Astrocyte (in vitro differentiated cells and primary cell): ENCODE data around the gene NRG3. TPM values are rescaled to one million over a fixed set of nuclear protein-coding genes. Genes with fewer than 3 reads are reported as not detected.

Experiments
- DNase-seq: peaks from one replicate; pipeline ENCODE4 v3.0.0-alpha.2; 2010; ENCODE audit warnings: low read depth
- FAIRE-seq: peaks from 2 replicates; lab custom pipeline; 2011; peaks lifted over from hg19 to GRCh38; lab: Jason Lieb, UNC
- H2AFZ ChIP-seq: 2 replicates; pipeline ENCODE4 v1.6.0; 2012; ENCODE audit warnings: low read depth, low read length, inconsistent platforms
- H3K27ac ChIP-seq: 2 replicates; pipeline ENCODE4 v1.5.1; 2011; ENCODE audit warnings: low read depth, low read length, inconsistent platforms
- H3K27me3 ChIP-seq: 2 replicates; pipeline ENCODE4 v1.6.0; 2011; ENCODE audit warnings: low read length, inconsistent platforms; ENCODE audit not compliant: insufficient read depth
- H3K36me3 ChIP-seq: 2 replicates; pipeline ENCODE4 v1.5.1; 2011; ENCODE audit warnings: low read length, inconsistent platforms; ENCODE audit not compliant: insufficient read depth
- H3K4me1 ChIP-seq: 2 replicates; pipeline ENCODE4 v1.5.1; 2011; ENCODE audit warnings: low read length, inconsistent platforms; ENCODE audit not compliant: insufficient read depth
- H3K4me2 ChIP-seq: 2 replicates; pipeline ENCODE4 v1.6.0; 2012; ENCODE audit warnings: low read length, inconsistent platforms
- H3K4me3 ChIP-seq: 2 replicates; pipeline ENCODE4 v1.5.1; 2011; ENCODE audit warnings: low read depth, mild to moderate bottlenecking, low read length, inconsistent platforms; ENCODE audit not compliant: insufficient read depth
- H3K79me2 ChIP-seq: 2 replicates; pipeline ENCODE4 v1.6.0; 2012; ENCODE audit warnings: mild to moderate bottlenecking, low read length, inconsistent platforms; ENCODE audit not compliant: insufficient read depth
- H3K9ac ChIP-seq: 2 replicates; pipeline ENCODE4 v1.6.0; 2012; ENCODE audit warnings: mild to moderate bottlenecking, low read length, inconsistent platforms
- H3K9me3 ChIP-seq: 2 replicates; pipeline ENCODE4 v1.5.1; 2012; ENCODE audit warnings: low read depth, mild to moderate bottlenecking, low read length, inconsistent platforms; ENCODE audit not compliant: insufficient read depth
- H4K20me1 ChIP-seq: 2 replicates; pipeline ENCODE4 v1.6.0; 2012; ENCODE audit warnings: low read length, inconsistent platforms; ENCODE audit not compliant: insufficient read depth
- H3K27ac Mint-ChIP-seq: one replicate; pipeline ENCODE4 v1.8.0; 2021; ENCODE audit warnings: mild to moderate bottlenecking, mixed read lengths; ENCODE audit not compliant: unreplicated experiment
- H3K27me3 Mint-ChIP-seq: one replicate; pipeline ENCODE4 v1.8.0; 2021; ENCODE audit warnings: low read depth, mixed read lengths; ENCODE audit not compliant: unreplicated experiment
- H3K36me3 Mint-ChIP-seq: one replicate; pipeline ENCODE4 v1.8.0; 2021; ENCODE audit warnings: low read depth, mixed read lengths; ENCODE audit not compliant: unreplicated experiment
- H3K4me1 Mint-ChIP-seq: one replicate; pipeline ENCODE4 v1.8.0; 2021; ENCODE audit warnings: low read depth, mixed read lengths; ENCODE audit not compliant: unreplicated experiment
- H3K4me3 Mint-ChIP-seq: one replicate; pipeline ENCODE4 v1.8.0; 2021; ENCODE audit warnings: mild to moderate bottlenecking, moderate library complexity, mixed read lengths; ENCODE audit not compliant: unreplicated experiment
- H3K9me3 Mint-ChIP-seq: one replicate; pipeline ENCODE4 v1.8.0; 2021; ENCODE audit warnings: mild to moderate bottlenecking, mixed read lengths; ENCODE audit not compliant: unreplicated experiment
- CTCF ChIP-seq: IDR thresholded peaks from 2 replicates; pipeline ENCODE4 v1.5.1; 2011; ENCODE audit warnings: low read depth, mild to moderate bottlenecking, inconsistent platforms, low read length, moderate library complexity; ENCODE audit not compliant: insufficient read depth
- EZH2 ChIP-seq: IDR thresholded peaks from 2 replicates; pipeline ENCODE4 v1.6.1; 2012; ENCODE audit warnings: mild to moderate bottlenecking, low read length, inconsistent platforms; ENCODE audit not compliant: insufficient read depth
- total RNA-seq: library from RNA; stranded (reverse); gene quantifications from 2 replicates; pipeline ENCODE4 v1.2.1, GENCODE V29; 2021

The NRG3 gene
- total RNA-seq, 1 donor from 2014 or later: 2.1 TPM

GRCh38 chr10:82394122-82394521 is 519.1 kb downstream of the NRG3 start:
- no peak overlapping the region for H3K4me3 ChIP-seq
- no peaks in the 10 kb centered on the region for H3K9me3 Mint-ChIP-seq
- H3K27ac Mint-ChIP-seq: no peak overlapping the region
- H3K79me2 ChIP-seq: no peaks in the 10 kb centered on the region
- no peaks in the 10 kb centered on the region for H3K36me3 Mint-ChIP-seq
- no peak overlapping the region for H3K4me2 ChIP-seq
- DNase-seq (no peak), FAIRE-seq (no peak)
- no peak overlapping the region for H3K27ac ChIP-seq
- no peak overlapping the region for H3K9ac ChIP-seq
- H3K27me3 Mint-ChIP-seq: no peaks in the 10 kb centered on the region
- no peak overlapping the region for H3K4me3 Mint-ChIP-seq
- no peaks in the 10 kb centered on the region for H3K9me3 ChIP-seq
- H3K4me1 Mint-ChIP-seq: peaks cover 25% of the 10 kb centered on the region
- TF ChIP-seq CTCF (no peak), EZH2 (no peak)
- no peak overlapping the region for H2AFZ ChIP-seq
- H3K27me3 ChIP-seq: no peaks in the 10 kb centered on the region
- H4K20me1 ChIP-seq: no peaks in the 10 kb centered on the region
- no peaks in the 10 kb centered on the region for H3K36me3 ChIP-seq
- no peaks in the 10 kb centered on the region for H3K4me1 ChIP-seq

GRCh38 chr10:82394987-82395386 is 520.0 kb downstream of the NRG3 start:
- Histone ChIP-seq H4K20me1 (no peaks in the 10 kb centered on the region), H3K27me3 (no peaks in the 10 kb centered on the region), H3K4me3 (no peak overlapping the region), H3K9ac (no peak overlapping the region), H3K9me3 (no peaks in the 10 kb centered on the region), H3K27ac (no peak overlapping the region), H2AFZ (no peak overlapping the region), H3K79me2 (no peaks in the 10 kb centered on the region), H3K4me2 (no peak overlapping the region), H3K36me3 (no peaks in the 10 kb centered on the region), H3K4me1 (no peaks in the 10 kb centered on the region)
- TF ChIP-seq EZH2 (no peak), CTCF (no peak)
- FAIRE-seq (no peak), DNase-seq (no peak)
- H3K27me3 Mint-ChIP-seq: no peaks in the 10 kb centered on the region
- no peaks in the 10 kb centered on the region for H3K36me3 Mint-ChIP-seq
- H3K27ac Mint-ChIP-seq: no peak overlapping the region
- H3K9me3 Mint-ChIP-seq: no peaks in the 10 kb centered on the region
- H3K4me1 Mint-ChIP-seq: peaks cover 25% of the 10 kb centered on the region
- H3K4me3 Mint-ChIP-seq: no peak overlapping the region

GRCh38 chr10:82396886-82397285 is 521.9 kb downstream of the NRG3 start:
- no peaks in the 10 kb centered on the region for H4K20me1 ChIP-seq

More at GRCh38 chr10:82396886-82397285, 521.9 kb downstream of the NRG3 start:
- no peak overlapping the region for H3K4me3 Mint-ChIP-seq
- Histone ChIP-seq H3K27me3 (no peaks in the 10 kb centered on the region), H3K27ac (no peak overlapping the region), H2AFZ (no peak overlapping the region), H3K9ac (no peak overlapping the region), H3K9me3 (no peaks in the 10 kb centered on the region), H3K4me3 (no peak overlapping the region), H3K36me3 (no peaks in the 10 kb centered on the region), H3K4me2 (no peak overlapping the region), H3K79me2 (no peaks in the 10 kb centered on the region), H3K4me1 (no peaks in the 10 kb centered on the region)
- no peaks in the 10 kb centered on the region for H3K27me3 Mint-ChIP-seq
- H3K9me3 Mint-ChIP-seq: no peaks in the 10 kb centered on the region
- TF ChIP-seq CTCF (no peak), EZH2 (no peak)
- DNase-seq (no peak), FAIRE-seq (no peak)
- H3K27ac Mint-ChIP-seq: no peak overlapping the region
- H3K36me3 Mint-ChIP-seq: no peaks in the 10 kb centered on the region
- H3K4me1 Mint-ChIP-seq: peaks cover 30% of the 10 kb centered on the region
